Hippocampal formation (tissue), 2 donors: Measurements from ENCODE around the gene GADD45GIP1.
"Not testable (repeated sequence)": the region's sequence is repeated elsewhere in the genome, so short reads cannot be mapped to it uniquely, and the experiment has no call there.

Experiments
- DNase-seq, 2 donors: peaks; one replicate each; lab custom pipeline; 2025; lab: John Stamatoyannopoulos, UW

Gene GADD45GIP1

DNA sequence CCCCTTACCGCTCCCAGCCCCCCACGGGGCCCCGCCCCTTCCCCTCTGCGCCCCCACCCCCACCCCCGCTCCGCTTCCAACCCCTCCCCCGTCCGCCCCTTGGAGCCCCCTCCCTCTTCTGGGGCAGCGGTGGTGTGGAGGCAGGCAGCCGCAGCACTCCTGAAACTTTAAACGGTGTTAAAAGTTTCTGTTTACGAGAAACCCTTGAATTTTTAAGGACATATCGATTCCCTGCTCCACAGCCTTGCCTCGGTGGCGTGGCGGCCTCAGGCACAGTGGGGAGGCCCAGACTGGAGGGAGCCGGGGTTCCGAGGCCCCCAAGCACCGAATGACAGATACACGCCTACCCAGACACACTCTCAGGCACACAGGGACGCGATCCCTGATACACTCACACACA lies 33.4 kb upstream of the GADD45GIP1 start:
- no peak for DNase-seq

DNA sequence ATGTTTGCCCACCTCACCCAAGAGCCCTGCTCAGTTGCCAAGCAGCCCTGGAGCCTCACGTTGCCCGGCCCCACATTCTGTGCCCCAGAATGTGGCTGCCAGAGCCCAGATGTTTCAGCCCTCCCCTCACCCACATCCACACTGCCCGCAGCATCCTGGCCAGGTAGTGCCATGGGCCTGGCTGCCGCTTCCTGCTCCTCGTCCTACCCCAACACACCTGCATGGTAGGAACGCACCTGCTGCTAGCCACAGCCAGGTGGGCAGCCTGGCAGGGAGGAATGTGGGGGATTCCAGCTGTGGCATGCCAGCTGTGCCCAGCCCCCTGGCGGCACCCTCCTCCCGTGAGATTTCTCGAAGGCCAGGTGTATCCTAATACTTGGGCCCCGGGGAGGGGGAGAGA lies 30.8 kb upstream of the GADD45GIP1 start:
- DNase-seq = no peak

DNA sequence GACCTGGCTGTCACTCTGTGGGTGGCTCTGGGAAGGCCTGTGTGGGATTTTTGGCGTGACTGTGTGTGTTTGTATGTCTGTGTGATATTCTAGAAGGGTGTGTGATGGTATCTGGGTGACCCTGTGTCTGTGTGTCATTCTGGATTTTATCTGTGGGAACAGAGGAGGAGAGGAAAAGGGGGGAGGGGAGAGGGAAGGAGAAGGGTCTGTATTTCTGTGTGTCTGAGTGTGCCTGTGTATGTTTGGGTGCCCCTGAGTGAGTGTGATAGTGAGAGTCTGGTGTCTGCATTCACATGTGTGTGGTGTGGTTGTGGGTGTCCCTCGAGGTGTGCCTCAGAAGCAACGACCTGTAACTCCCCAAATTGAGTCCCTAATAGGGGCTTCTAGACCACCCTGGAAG lies 30.2 kb upstream of the GADD45GIP1 start:
- no peak for DNase-seq

DNA sequence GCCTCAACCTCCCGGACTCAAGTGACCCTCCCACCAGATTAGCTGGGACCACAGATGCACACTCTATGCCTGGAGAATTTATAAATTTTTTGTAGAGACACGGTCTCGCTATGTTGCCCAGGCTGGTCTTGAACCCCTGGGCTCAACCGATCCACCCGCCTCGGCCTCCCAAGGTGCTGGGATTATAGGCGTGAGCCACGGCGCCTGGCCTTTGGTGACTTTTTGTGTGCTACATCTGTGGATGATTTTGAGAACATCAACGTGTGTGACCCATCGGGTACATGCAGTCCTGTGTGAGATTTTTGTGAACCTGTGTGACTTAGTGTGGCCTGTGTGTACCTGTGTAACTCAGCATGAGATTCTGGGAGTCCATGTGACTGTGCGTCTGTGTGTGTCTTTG lies 29.7 kb upstream of the GADD45GIP1 start:
- no peak for DNase-seq

DNA sequence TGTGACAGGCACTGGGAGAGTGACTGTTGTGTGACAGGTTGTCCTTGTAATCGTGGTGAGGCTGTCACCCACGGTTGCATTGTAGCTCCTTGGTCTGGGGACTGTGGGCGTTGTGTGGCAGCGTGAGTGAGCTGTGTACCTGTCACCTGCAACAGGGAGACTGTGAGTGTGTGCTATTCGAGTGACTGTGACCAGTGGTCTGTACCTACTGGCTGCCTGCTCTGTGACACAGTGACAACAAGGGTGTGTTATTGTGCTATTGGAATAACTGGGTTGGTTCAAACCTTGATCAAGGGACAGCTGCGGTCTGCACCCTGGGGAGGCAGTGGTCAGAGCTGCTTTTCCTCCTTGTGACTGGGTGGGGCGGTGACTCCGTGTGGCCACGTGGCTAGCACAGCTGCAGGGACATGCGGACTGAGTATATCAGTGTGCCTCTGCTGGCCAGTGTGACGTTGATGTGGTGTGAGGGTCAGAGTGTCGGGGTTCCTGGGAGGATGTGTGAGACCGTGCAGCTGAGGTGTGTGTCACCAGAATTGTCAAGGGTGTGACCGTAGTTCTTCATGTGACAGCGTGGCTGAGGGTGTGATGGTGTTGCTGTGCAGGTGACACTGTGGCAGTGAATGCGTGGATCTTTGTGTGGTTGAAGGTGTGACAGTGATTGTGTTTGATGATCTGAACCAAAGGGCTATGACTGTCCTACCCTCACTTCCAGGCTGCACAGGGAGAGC lies 28.2 kb upstream of the GADD45GIP1 start:
- DNase-seq = peak in 1 of 2 donors; percentile 85

DNA sequence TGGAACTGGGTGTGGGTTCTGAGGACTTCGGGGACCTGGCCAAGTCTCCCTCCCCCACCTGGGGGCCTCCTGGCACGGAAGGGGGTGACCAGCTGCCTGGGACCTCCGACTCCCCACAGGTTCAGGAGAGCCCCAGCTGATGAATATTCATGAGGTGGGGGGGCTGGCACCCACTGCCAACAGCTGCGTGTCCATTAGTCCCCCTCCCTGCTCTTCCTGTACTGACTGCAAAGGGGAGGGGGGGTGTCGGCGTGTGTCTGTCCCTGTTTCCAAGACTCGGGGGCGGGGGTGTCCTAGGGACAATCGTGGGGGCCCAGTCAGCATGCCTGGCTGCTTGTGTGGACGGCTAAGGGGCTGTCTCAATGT lies 27.6 kb upstream of the GADD45GIP1 start:
- no peak for DNase-seq

DNA sequence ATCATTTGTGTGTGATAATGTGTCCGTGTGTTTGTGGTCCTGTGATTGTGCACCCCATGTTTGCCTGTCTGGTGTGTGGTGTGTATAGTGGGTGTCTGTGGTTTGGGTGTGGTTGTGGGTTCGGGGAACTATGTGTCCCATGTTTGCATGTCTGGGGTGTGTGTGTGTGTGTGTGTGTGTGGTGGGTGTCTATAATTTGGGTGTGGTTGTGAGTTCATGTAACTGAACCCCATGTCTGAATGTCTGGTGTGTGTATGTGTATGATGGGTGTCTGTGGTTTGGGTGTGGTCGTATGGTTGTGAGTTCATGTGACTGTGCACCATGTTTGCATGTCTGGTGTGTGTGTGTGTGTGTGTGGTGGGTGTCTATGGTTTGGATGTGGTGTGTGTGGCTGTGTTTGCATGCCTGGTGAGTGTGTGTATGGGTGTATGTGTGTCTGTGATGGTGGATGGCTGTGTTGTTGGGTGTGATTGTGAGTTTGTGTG lies 27.2 kb upstream of the GADD45GIP1 start:
- DNase-seq = no peak

DNA sequence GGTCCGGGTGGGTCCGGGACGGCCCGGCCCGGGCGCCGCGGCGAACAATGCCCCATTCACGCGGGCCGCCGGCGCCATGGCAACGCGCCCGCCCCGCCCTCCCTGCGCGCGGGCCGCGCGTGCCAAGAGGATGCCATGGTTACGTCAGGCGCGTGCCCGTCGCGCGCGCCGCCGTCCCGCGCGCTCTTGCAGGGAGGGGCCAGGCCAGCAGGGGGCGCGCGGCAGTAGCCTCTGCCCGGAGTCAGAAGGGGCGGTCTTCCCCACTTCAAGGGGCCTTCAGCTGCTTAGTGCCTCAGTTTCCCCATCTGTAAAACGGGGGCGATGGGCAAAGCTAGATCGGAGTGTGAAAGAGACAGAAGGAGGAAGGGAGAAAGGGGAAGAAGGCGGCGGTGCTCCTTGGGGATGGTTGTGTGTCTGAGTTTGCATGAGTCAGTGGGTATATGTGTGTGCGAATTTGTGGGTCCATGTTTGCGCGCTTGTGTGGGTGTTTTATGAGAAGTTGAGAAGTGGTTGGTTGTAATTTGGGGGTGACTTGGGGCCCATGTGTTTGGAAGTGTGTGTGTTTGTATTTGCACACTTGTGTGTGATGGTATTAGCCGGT lies 26.6 kb upstream of the GADD45GIP1 start:
- peak in 1 of 2 donors; percentile 82 for DNase-seq

DNA sequence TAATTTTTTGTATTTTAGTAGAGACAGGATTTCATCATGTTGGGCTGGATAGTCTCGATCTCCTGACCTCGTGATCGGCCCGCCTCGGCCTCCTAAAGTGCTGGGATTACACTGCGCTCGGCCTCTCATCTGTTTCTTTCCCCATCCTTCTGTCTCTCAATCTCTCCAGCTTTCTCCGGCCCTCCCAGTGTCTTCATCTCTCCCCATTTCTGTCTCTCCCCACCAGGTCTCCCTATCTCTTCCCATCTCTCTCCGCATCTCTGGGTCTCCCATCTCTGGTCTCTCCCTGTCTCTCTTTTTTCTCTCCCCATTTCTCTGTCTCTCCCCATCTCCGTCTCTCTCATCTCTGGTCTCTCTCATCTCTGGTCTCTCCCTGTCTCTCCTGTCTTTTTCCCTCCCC lies 26.1 kb upstream of the GADD45GIP1 start:
- DNase-seq = no peak

DNA sequence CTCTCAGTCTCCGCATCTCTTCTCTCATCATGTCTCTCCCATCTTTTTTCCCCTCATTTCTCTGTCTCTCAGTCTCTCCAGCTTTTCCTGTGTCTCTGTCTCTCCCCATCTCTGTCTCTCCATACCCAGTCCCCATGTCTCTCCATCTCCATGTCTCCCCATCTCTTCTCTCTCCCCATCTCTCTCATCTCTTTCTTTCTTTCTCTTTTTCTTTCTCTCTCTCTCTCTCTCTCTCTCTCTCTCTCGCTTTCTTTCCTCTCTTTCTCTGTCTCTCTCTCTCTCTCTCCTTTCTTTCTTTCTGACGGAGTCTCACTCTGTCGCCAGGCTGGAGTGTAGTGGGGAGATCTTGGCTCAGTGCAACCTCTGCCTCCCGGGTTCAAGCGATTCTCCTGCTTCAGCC lies 25.6 kb upstream of the GADD45GIP1 start:
- no peak for DNase-seq

DNA sequence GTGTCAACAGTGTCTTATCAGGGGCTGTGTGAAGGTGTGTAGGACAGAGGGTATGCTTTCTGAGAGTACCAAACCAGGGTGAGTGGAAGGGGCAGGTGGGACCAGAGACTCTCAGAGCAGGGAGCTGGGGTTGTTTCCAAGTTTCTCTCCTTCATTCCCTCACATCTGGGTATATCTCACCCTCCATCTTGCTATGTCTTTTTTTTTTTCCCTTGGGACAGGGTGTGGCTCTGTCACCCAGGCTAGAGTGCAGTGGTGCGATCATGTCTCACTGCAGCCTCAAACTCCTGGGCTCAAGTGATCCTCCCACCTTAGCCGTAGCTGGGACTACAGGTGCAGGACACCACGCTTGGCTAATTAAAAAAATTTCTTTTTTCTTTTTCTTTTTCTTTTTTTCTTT lies 23.0 kb upstream of the GADD45GIP1 start:
- no peak for DNase-seq

DNA sequence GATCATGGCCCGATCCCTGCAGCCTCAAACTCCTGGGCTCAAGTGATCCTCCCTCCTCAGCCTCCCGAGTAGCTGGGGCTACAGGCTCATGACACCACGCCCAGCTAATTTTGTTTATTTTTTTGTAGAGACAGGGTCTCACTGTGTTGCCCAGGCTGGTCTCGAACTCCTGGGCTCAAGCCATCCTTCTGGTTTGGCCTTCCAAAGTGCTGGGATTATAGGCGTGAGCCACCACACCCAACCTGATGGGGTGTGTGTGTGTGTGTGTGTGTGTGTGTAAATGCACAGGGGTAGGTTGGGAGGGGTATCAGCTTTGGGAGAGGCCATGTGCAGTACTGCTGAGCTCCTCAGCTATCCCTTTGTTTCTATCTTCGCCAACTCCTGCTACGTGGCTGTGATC lies 19.1 kb upstream of the GADD45GIP1 start:
- not testable (repeated sequence) for DNase-seq

DNA sequence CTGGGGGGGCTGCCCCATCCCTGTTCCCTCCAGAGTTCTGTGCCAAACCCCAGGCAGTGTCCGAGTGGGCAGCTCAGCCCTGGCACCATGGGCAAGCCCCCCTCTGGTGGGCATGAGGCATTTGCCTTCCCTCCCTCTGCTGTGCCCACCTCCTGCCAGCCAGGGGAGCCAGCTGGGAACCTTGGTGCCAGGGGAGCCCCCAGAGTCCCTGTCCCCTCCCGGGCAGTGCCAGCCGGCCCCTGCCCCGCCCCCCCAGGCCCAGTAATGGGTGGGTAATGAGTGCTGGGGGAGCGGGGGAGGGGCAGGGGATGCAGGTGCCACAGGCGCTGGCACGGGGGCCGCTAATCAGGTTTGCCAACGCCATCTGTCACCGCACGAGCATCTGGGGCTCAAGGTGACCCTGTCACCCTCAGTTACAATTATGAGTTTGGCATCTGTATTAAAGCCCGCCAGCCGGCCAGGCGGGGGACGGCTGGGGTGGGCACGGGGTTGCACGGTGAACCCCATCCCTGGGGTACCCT lies 18.3 kb upstream of the GADD45GIP1 start:
- DNase-seq = no peak

DNA sequence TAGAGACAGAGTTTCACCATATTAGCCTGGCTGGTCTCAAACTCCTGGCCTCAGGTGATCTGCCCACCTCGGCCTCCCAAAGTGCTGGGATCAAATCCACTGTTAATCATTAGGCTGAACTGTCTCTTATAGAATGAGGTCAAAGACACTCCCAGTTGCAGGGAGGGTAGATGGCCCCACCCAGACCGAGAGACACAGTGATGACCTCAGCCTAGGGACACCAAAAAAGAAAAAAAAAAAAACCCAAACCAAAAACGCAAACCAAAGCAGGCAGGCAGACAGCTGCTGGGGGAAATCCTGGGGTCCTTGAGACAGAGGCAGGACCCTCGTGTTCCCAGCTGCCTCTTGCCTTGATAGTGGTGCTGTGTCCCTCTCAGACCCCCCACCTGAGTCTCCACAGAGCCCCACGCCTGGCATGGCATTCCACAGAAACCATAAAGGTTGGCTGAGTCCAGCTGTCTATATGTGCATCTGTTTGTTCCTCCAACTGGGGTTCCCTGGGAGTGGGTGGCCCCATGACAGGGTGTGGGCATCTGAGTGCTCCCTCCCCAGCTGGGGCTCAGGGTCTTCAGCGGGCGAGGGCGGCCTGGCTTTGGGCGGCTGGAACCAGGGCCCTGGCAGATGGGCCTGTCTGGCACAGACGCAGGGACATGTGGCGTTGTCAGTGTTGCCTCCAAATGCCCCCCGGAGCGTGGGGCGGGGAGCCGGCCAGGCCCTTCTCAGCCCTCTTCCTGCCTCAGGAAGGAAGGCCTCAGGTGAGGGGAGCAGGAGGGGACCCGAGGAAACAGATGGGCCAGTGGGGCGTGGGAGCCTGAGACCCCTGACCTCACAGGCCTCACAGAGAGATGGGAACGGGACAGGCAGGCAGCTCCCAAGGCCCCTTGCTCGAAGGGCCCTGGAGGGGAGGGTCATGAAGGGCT lies 17.5 kb upstream of the GADD45GIP1 start:
- DNase-seq = no peak

DNA sequence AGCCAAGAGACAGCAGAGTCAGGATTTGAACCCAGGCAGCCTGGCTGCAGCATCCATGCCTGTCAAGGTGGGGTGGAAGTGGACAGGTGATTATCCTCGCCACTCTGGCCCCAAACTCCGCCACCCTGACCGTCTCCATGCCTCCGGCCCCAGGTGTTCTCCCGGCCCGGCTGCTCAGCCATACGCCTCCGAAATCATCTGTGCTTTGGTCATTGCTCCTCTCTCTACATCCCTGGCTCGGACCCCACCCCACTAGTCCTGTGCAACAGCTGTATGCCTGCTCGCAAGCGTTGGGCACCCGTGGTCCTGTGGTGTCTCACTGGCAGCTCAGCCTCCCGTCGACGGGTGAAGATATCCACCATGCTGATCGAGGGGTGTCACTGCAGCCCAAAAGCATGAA lies 16.2 kb upstream of the GADD45GIP1 start:
- no peak for DNase-seq

DNA sequence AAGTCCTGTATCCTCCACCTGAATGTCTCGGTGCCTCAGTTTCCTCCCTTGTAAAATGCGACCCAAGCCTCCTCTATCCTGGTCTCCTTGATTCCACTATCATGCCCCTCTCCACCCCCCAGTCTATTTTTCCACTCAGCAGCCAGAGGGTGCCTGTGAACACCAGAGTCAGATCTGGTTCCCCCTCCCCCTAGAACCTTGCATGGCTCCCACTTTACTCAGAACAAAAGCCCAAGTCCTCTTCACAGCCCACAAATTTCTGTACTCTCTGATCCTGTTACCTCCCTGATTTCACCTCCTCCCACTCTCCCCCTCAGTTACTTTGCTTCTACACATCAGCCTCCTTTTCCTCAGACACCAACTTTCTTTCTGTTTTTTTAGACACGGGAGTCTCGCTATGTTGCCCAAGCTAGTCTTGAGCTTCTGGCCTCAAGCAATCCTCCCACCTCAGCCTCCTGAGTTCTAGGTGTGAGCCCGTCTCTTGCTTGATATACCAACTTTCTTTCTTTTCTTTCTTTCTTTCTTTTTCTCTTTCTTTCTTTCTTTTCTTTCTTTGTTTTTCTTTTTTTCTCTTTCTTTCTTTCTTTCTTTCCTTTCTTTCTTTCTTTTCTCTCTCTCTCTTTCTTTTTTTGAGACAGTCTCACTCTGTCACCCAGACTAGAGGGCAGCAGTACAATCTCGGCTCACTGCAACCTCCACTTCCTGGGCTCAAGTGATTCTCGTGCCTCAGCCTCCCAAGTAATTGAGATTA lies 13.2 kb upstream of the GADD45GIP1 start:
- no peak for DNase-seq

DNA sequence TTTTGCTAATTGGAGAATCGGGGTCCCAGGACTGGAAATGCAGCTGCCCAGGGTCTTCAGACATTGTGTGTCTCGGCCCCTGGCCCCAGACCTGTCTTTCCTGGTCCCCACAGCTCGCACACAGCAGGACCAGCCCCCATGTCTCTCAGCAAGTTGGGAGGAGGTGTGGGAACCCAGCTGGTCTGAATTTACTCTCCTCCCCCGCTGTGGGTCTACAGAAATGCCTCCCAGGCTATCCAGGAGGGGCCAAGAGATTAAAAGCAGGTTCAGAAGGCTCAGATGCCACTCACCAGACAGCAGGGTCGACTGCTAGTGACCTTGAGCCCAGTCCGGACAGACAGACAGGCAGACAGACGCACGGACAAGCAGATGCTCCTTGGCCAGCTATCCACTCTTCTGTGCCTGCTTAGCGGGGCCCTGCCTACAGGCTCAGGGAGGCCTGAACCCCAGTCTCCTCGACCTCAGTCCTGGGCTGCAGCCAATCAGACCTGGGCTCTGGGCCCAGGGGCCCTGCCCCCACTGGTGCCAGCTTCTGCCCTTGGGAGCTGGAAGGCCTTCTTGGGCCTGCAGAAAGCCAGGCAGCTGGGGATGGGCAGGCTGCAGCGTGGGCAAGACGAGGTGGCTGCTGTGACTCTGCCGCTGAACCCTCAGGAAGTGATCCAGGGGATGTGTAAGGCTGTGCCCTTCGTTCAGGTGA lies 12.4 kb upstream of the GADD45GIP1 start, which contains the start of gene DAND5:
DAND5 (plus strand) TSS at position 285 of the 697 bp plus-strand sequence; CDS start at position 370, 85 bp downstream.
- peak in 1 of 2 donors; percentile 60 for DNase-seq

DNA sequence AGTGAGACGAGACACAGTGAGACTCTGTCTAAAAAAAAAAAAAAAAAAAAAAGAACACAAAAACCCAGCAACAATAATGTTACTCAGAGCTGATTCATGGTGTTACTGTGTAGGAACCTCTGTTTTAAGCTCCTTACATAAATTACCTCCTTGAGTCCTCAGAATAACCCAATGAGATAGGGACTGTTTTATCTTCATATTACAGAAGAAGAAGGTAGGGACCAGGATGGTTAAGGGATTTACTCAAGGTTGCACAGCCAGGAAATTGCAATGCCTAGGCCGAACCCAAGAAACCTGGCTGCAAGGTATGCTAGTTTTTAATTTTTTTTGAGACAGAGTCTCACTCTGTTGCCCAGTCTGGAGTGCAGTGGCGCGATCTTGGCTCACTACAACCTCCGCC lies 10.9 kb upstream of the GADD45GIP1 start:
- no peak for DNase-seq

DNA sequence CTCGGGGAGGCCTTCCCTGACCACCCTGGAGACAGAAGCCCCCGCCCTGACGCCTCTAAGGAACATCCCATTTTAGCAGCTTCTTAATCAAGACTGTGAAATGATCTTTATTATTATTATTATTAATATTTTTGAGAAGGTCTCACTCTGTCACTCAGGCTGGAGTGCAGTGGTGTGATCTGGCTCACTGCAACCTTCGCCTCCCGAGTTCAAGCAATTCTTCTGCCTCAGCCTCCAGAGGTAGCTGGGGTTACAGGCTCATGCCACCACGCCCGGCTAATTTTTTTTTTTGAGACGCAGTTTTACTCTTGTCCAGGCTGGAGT lies 8.8 kb upstream of the GADD45GIP1 start:
- no peak for DNase-seq

DNA sequence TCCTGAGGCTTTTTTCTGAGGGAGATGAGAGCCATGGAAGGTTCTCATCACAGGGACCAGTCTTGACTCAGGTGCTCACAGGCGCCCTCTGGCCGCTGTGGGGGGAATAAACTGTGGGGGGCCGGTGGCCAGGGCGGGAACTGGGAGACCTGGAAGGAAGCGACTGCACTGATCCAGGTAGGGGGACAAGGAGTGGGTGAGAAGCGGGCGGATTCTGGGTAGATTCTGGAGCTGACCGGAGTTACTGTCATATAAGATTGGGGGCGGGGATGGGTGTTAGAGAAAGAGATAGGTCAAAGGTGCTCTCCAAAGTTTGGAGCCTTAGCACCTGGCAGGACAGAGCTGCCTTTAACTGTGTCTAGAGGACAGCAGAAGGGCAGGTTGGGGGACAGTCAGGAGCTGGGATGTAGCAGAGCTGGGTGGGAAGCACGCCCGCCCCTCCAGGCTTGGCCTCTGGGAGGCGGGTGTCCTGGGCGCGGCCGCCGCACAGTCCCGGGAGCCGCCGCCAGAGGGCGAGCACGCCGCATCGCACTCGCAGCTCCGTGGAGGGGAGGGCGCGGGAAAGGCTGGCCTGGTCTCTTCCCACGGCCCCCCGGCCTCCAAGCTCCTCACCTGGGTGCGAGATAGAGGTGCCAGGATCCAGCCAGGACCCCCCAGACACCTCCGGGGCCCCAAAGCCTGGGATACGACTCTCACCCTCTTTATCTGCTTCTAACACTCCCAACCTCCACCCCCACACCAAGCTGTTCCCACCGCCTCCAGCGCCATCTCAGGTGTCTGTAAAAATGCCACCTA lies 8.2 kb upstream of the GADD45GIP1 start:
- DNase-seq = peak in 1 of 2 donors; percentile 66
